Stimulated activated CD4-positive, alpha-beta T cell treated with anti-CD3 and anti-CD28 coated beads, TNF-alpha, amount 100 ng/mL, for 48 hours (primary cell): ENCODE results near the gene HSPB7.
"Not testable (repeated sequence)": the region's sequence is repeated elsewhere in the genome, so short reads cannot be mapped to it uniquely, and the experiment has no call there.

Experiments
- DNase-seq, 3 donors: peaks; one replicate each; pipeline ENCODE4 v3.0.0-alpha.2; 2020; ENCODE audit warnings: low read depth in 3 of 3

HSPB7 gene

DNA sequence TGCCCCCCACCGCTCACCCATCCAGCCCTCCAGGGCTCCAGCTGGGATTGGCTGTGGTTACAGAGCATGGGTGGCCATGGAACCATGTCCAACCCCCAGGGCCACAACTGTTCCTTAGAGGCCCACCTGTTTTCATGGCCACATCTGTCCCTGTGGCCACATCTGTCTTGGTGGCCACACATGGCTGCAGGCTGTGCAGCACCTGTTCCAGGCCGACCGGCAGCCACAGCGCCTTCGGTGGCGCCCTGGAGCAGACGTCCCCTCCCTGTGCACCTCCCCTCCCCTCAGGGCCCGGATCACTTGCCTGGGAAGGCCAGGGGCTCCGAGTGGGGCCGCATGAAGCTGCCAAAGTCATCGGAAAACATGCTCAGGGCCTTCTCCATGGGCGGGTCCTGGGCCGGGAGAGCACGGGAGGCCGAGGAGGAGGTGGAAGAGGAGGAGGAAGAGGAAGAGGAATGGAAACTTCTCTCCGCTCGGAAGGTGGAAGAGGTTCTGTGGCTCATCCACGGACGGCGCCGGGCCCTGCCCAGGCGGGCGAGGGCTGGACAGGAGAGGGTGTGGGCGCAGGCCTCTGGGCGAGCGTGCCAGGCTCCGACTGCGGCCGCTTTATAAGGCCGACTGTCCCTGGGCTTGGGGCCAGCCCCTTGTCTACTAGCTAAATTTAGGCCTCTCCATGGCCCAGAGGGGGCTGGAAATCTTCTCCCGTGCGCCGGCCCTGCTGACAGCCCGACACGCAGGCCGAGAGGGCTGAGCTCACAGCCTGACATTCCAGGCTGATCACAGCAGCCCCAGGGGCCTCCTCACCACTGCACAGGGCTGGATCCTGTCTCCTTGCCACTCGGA is at the start of gene HSPB7:
Gene HSPB7, minus strand, starts transcription at position 583 of the 843 bp plus-strand sequence. Its CDS starts 80 bp downstream, at position 503.
- no peak for DNase-seq

- no peak for DNase-seq
Observed at GRCh38 chr1:16067127-16067768, 49.4 kb upstream of the HSPB7 start.

DNA sequence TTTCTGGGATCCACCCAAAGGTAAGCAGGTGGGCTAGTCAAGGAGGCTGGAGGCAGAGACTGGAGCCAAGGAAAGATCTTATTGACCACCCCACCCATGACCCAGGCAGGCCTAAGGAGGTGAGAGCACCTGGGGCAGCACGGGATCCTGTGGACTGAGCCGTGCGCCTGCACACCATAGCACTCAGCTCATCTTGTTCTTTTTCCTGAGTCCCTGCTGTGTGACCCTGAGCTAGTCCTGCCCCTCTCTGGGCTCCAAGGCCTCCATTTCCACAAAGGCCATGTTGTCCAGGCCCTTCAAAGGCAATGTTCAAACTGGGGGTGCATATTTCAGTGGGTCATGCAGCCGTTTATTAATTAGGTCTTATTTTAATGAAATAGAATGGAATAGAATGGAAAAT is 48.4 kb upstream of the HSPB7 start:
- no peak for DNase-seq

GRCh38 chr1:16065269-16065576 is 47.4 kb upstream of the HSPB7 start:
- DNase-seq, result no peak

GRCh38 chr1:16064536-16065268 is 46.9 kb upstream of the HSPB7 start:
- no peak for DNase-seq

DNA sequence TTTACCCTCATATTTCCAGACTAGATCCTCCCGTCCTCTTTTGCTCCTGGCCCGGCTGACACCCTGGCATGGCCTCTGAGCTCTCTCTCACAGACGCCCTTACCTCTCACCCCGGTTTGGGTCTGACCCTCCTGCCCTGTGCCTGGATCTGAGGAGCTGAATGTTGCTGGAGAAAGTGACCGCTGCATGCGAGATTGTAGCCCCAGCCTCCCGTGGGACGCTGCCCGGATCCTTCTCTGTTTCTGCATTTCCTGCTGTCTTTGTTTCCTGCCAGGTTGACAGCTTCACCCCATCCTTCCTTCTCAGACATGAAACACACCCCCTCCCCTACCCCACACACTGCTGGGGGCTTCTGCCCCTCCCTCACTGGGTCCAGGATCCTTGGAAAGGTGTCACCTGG is 46.1 kb upstream of the HSPB7 start:
- DNase-seq, result no peak

GRCh38 chr1:16063226-16063829 is 45.5 kb upstream of the HSPB7 start:
- no peak for DNase-seq

DNA sequence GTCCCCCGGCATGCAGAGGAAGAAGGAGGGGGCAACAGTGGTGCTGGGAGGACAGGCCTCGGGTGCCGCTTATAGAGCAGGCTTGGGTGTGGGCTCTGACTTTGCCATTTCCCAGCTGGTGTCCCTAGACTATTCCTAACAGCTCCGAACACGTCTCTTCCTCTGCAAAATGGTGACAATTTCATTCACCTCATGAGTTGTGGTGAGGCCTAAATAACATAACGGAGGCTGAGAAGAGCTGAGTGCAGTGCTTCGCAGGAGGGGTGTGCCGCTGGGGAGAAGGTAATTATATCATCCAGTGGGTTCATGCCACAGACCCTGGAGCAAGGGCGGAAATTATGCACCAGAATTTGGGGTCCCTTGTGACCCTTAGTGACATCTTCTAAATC is 44.8 kb upstream of the HSPB7 start:
- DNase-seq, result not testable (repeated sequence)

GRCh38 chr1:16061989-16062686 is 44.3 kb upstream of the HSPB7 start:
- not testable (repeated sequence) for DNase-seq

DNA sequence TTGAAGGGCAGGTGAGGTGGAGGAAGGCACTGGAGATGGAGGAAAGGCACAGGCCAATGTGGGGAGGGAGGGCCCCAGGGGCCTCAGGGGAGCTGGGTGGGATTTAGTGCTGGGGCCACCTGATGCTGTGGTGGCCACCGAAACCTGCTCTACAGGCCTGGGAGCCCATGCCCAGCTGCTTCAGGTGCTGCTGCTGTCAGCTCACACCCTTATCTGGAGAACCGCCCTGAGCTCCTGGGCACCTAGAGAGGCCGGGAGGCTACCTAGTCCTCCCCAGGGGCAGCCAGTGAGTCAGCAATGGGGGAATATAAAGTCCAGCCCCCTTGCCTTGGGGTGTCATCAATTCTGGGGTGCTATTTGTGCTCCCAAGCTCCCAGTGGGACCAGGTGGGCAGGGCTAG is 43.4 kb upstream of the HSPB7 start:
- no peak for DNase-seq

DNA sequence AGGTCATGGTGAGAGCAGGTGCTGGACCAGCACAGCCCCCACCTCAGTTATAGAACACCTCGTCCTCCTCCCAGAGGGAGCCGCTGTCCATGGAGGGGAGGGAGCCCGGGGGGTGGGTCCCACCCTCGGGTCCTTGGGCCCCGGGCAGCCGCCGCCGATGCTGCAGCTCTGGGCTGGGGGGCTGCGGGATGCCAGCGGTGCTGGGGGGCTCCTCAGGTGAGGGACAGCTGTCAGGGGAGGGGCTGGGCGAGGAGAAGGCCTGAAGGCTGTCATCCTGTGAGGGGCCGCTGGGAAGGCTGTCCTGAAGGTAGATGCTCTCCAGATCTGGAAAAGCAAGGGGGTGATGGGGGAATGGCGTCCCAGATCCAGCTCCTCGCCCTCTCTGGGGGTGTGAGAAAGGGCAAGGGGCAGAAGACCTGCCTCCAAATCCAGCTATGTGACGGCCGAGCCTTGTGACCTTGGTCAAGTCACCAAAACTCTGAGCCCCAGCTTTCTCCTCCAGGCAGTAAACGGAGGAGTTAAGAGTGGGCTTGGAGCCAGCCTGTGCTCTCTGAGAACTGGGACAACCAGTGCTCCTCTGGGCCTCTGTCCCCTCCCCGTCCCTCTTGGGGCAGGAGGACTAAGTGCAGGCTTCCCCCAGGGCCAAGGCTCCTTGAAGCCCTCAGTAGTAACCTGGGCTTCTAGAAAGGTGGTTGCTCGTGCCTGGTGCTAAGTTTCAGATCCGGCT is 40.7 kb upstream of the HSPB7 start:
- DNase-seq, result not testable (repeated sequence)

DNA sequence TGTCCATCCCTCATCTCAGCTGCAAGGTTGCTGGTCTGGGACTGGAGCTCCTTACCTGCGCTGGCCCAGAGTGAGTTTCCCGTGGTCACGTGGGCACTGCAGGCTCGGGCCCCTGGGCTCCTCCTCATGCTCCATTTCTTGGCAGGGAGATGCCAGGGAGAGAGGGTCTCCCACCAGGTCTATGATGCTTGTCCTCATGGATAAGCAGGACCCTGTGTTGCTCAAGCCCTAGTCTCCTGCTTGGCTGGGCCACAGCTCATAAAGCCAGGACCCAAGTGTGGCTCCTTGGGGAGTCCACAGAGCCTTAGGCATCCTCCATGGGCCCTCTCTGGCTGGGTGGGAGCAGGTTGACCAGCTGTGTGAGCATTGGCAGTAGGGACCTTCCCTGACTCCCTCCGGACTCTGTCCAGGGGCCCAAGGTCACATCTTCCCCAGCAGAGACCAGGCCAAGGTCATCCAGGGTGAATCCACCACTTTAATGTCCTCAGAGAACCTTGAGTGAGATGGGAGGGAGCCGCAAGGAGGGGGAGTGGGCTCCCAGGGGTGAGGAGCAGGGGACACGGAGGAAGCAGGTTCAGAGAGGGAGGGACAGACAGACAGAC is 39.6 kb upstream of the HSPB7 start:
- not testable (repeated sequence) for DNase-seq

GRCh38 chr1:16056521-16056912 is 38.7 kb upstream of the HSPB7 start:
- DNase-seq, result not testable (repeated sequence)

DNA sequence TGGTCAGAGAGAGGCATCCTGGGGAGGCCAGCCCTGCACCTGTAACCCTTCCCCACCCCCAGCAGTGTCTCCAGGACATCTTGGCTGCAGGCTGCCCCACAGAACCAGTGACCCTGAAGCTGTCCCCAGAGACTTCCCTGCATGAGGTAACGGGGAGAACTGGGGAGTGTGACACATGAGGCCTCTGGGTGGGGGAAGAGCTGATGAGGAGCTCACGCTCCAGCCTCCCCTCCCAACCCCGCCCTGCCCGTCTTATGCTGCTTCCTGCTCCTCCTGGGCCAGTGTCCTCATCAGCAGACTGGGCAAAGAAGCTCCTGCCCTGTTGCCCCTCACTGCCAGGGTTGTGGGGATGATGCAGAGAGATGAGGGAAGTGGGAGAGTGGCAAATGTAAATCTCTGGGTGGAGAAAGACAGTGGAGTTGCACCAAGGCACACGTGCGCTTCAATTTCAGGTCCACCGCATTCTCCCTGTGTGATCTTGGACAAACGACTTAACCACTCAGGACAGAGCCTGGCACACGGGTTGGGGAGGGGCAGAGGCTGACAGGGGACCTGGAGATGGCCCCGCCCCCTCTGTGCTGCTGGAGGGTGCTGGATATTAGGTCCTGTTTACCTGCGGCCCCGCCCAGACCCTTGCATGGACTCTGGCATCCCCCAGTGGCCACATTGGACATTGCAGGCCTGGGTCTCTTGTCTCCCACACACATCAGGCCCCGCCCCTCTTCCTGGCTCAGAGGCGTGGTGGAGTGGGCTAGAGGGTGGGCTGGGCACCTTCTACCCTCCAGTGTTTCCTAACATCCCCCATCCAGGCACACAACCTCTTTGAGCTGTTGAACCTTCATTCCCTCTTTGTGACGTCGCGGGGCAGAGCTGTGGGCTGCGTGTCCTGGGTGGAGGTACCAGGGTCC is 38.0 kb upstream of the HSPB7 start:
- DNase-seq, result peak; percentile 52 to 83 (median 82)

- DNase-seq, result no peak
Observed at GRCh38 chr1:16054598-16055540, 37.0 kb upstream of the HSPB7 start.

DNA sequence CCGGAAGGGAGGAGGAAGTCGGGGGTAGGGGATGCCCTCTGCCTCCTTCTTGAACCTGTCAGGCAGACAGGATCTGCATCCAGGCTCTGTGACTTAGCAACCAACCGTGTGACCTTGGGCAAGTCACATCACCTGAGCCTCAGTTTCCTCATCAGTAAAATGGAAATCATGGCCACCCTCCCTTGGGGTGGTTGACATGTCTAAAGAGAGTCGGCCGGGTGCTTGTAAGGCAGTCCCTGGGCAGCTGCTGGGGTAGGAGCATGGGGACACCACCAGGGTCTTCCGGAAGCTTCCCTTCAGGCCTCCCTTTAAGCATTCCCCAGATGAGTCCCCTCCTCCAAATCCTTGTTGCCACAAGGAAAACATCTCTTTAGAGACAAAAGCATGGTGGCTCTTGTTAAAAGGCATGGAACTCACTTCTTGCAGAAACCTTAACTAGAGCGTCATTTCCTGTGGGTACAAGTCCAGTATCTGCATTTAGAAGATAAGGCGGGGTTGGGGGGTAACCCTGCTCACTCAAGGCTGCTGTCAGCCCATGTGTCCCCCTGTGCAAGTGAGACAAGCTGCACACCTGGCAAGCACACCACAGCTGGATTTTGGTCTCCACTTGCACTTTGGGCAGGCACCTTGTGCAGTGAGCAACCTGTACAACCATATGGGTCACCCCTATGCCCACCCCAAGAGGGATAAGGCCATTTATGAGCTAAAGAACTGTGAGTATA is 36.1 kb upstream of the HSPB7 start:
- no peak for DNase-seq

DNA sequence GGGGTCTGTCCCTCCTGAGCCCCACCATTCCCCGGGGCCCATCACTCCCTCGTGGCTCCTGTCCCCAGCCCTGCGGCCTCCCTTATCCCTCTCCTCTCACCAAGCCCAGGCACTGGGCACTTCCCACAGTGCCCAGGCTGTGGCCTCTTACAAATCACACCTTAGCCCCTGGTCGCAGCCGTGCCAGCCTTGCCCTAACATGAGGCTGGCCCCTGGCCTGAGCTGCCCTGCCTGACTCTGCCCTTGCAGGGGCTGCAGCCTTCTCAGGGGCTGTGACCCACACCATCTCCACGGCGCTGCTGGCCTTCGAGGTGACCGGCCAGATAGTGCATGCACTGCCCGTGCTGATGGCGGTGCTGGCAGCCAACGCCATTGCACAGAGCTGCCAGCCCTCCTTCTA is 34.1 kb upstream of the HSPB7 start:
- DNase-seq, result not testable (repeated sequence)

GRCh38 chr1:16051039-16051438 is 33.2 kb upstream of the HSPB7 start:
- DNase-seq, result no peak
